Thyroid gland (tissue), 4 donors: Measurements from ENCODE around the gene ZNF507. TPM values are rescaled to one million over a fixed set of nuclear protein-coding genes. Genes with fewer than 3 reads are reported as not detected.
A peak's percentile ranks its signal among the peaks of the same experiment; 100 is the strongest.

Experiments
- DNase-seq, 2 donors: peaks; one replicate each; pipeline ENCODE4 v3.0.0-alpha.2; 2019
- H3K27ac ChIP-seq, 3 donors: fragments of 200-600 bp; sonication (generic); 1 replicate in 2 of 3; 2 replicates in 1 of 3; pipeline ENCODE4 v1.5.1; 2016 to 2019; ENCODE audit warnings: mild to moderate bottlenecking in 1 of 3, moderate library complexity in 1 of 3
- H3K27me3 ChIP-seq: fragments of 200-600 bp; sonication (generic); one replicate; pipeline ENCODE4 v1.5.1; 2019
- H3K36me3 ChIP-seq, 2 donors: fragments of 200-600 bp; sonication (generic); one replicate each; pipeline ENCODE4 v1.5.1; 2016 to 2019
- H3K4me1 ChIP-seq, 2 donors: fragments of 200-600 bp; sonication (generic); one replicate each; pipeline ENCODE4 v1.5.1; 2017 to 2019
- H3K4me3 ChIP-seq, 3 donors: fragments of 200-600 bp; sonication (generic); replicated peaks in 1 of 3; 1 replicate in 2 of 3; 2 replicates in 1 of 3; pipeline ENCODE4 v1.5.1; 2016; ENCODE audit warnings: mild to moderate bottlenecking in 1 of 3
- H3K9me3 ChIP-seq: fragments of 200-600 bp; sonication (generic); one replicate; pipeline ENCODE4 v1.5.1; 2017
- POLR2A ChIP-seq, 2 donors: fragments of 450-650 bp; IDR thresholded peaks; one replicate each; pipeline ENCODE4 v1.6.1; 2017; ENCODE audit warnings: antibody characterized with exemption in 2 of 2, mild to moderate bottlenecking in 2 of 2, moderate library complexity in 1 of 2
- WGBS, 2 donors: methylation state at CpG; one replicate each; pipeline ENCODE4 v1.1.5; 2017; 5-methylcytosine and 5-hydroxymethylcytosine counted together
- intact Hi-C: fragments of 100-400 bp; cut with DNase I; formaldehyde crosslinking; loops from one replicate; pipeline ENCODE4 v1.15.1; 2023
- total RNA-seq, 4 donors: library from RNA; depleted of rRNA; stranded (reverse); fragments of >200 nt; gene quantifications; one replicate each; pipeline ENCODE4 v1.2.3, GENCODE V29; 2016
- TF ChIP-seq, protein P1 (sequence below), 6 experiments: fragments of 200-600 bp in 3 of 6; fragments of 450-650 bp in 3 of 6; sonication (generic) in 3 of 6; IDR thresholded peaks; one replicate each; pipeline ENCODE4 v1.5.1; 2016 to 2019; ENCODE audit warnings: antibody characterized with exemption in 6 of 6, mild to moderate bottlenecking in 2 of 6, inconsistent platforms in 1 of 6, moderate library complexity in 1 of 6

The ZNF507 gene
- total RNA-seq, 4 donors from 2014 or later = 28.6 to 46.9 (median 38.0) TPM

DNA sequence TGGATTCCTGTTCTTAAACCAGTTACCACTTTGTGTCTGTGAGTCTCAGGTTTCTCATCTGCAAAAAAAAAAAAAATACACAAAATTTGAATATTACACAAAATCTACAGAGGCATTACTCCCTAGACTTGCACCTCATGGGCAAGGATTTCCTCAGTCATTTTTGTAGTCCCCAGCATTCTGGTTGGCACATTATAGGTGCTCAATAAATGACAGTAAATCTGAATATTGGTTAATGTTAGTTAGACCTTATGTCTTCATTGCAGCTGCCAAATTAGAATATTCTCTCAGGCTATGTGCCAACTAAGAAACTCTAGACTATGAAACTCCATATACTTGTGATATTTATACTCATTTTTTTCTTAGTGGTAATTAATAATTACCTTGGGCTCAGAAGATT, 2.2 kb downstream of the ZNF507 start:
- intact Hi-C loops = loop anchor here (10.0 kb wide), 1 partner anchor 57 kb away; the partner anchor contains the start of gene DPY19L3
- Histone ChIP-seq H3K27ac (no peak overlapping the region), H3K9me3 (no peaks in the 10 kb centered on the region), H3K4me3 (no peak overlapping the region), H3K36me3 (peaks cover 7 to 9% of the 10 kb centered on the region in 2 donors), H3K27me3 (no peaks in the 10 kb centered on the region), H3K4me1 (peaks cover 35 to 42% of the 10 kb centered on the region in 2 donors)
- TF ChIP-seq POLR2A (IDR thresholded peaks at IDR 0.05) = no peak
- TF ChIP-seq, protein P1, sequence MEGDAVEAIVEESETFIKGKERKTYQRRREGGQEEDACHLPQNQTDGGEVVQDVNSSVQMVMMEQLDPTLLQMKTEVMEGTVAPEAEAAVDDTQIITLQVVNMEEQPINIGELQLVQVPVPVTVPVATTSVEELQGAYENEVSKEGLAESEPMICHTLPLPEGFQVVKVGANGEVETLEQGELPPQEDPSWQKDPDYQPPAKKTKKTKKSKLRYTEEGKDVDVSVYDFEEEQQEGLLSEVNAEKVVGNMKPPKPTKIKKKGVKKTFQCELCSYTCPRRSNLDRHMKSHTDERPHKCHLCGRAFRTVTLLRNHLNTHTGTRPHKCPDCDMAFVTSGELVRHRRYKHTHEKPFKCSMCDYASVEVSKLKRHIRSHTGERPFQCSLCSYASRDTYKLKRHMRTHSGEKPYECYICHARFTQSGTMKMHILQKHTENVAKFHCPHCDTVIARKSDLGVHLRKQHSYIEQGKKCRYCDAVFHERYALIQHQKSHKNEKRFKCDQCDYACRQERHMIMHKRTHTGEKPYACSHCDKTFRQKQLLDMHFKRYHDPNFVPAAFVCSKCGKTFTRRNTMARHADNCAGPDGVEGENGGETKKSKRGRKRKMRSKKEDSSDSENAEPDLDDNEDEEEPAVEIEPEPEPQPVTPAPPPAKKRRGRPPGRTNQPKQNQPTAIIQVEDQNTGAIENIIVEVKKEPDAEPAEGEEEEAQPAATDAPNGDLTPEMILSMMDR (IDR thresholded peaks at IDR 0.05) = no peak
- no peak for DNase-seq

DNA sequence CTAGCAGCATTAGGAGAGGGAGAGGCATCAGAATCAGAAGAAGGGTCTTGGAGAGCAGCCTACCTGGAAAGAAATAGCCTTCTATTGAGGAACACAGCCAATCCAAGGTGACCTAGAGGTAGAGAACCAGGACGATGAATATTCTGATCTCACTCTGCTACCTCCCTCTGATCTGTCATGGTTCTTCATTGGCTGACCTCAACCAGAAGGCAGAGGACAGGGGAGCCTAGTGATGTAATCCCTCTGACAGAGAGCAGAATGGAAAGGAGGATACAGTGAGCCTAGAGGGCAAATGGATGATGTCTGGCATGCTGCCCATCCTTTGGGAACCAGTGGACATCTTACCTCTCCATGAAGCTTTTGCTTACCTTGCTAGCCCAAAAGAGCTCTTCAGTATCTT, 3.6 kb downstream of the ZNF507 start:
- peak overlapping the region in 1 of 3 donors; percentile 36 for H3K27ac ChIP-seq
- no peak overlapping the region for H3K4me3 ChIP-seq
- 74 to 87% methylated on average over 1 of the region's 1 CpG for WGBS, 2 donors
- TF ChIP-seq, protein P1 (IDR thresholded peaks at IDR 0.05) = no peak
- TF ChIP-seq POLR2A (IDR thresholded peaks at IDR 0.05) = no peak
- peaks cover 15 to 21% of the 10 kb centered on the region in 2 donors for H3K36me3 ChIP-seq
- no peaks in the 10 kb centered on the region for H3K9me3 ChIP-seq
- no peak for DNase-seq
- intact Hi-C loops = loop anchor here (10.0 kb wide), 1 partner anchor 56 kb away; the partner anchor contains the start of gene DPY19L3
- H3K4me1 ChIP-seq = peaks cover 35 to 43% of the 10 kb centered on the region in 2 donors
- no peaks in the 10 kb centered on the region for H3K27me3 ChIP-seq

GRCh38 chr19:32349724-32350470, 4.5 kb downstream of the ZNF507 start:
- 94 to 95% methylated on average over 2 of the region's 2 CpGs for WGBS, 2 donors
- intact Hi-C loops = loop anchor here (10.0 kb wide), 1 partner anchor 55 kb away; the partner anchor contains the start of gene DPY19L3

DNA sequence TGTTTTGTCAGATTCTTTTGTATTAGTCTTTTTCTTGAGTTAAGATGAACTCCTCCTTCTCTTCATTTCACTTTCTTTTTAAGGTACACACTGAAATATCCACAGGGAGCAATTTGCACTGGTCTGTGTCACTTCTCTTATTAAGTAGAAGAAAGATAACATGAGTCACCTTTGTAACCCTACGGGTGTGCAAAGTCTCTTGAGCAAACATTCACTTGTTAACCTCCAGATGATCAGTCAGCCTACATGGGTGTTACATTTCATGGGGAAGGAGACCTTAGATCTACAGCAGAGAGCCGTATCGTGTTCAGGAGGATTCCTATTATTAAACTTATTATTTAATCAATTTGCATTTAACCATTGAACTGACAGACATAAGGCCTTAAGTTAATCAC, 5.1 kb downstream of the ZNF507 start:
- 77 to 82% methylated on average over 3 of the region's 3 CpGs for WGBS, 2 donors
- Histone ChIP-seq H3K4me1 (peaks cover 38 to 45% of the 10 kb centered on the region in 2 donors), H3K36me3 (peaks cover 15 to 21% of the 10 kb centered on the region in 2 donors), H3K9me3 (no peaks in the 10 kb centered on the region), H3K27ac (peak overlapping the region; percentile 84 to 92 (median 88)), H3K27me3 (no peaks in the 10 kb centered on the region), H3K4me3 (no peak overlapping the region)
- intact Hi-C loops = no loop called here
- DNase-seq = no peak
- TF ChIP-seq POLR2A (IDR thresholded peaks at IDR 0.05) = no peak
- TF ChIP-seq, protein P1 (IDR thresholded peaks at IDR 0.05) = no peak

More at GRCh38 chr19:32349724-32350470, 4.5 kb downstream of the ZNF507 start:
- H3K9me3 ChIP-seq = no peaks in the 10 kb centered on the region
- H3K36me3 ChIP-seq = peaks cover 15 to 21% of the 10 kb centered on the region in 2 donors
- H3K4me3 ChIP-seq = no peak overlapping the region
- TF ChIP-seq POLR2A (IDR thresholded peaks at IDR 0.05) = no peak
- TF ChIP-seq, protein P1 (IDR thresholded peaks at IDR 0.05) = no peak
- peak overlapping the region; percentile 84 to 92 (median 88) for H3K27ac ChIP-seq
- DNase-seq = no peak
- no peaks in the 10 kb centered on the region for H3K27me3 ChIP-seq
- peaks cover 35 to 43% of the 10 kb centered on the region in 2 donors for H3K4me1 ChIP-seq

GRCh38 chr19:32350987-32351348, 5.6 kb downstream of the ZNF507 start:
- no peaks in the 10 kb centered on the region for H3K27me3 ChIP-seq
- peaks cover 15 to 21% of the 10 kb centered on the region in 2 donors for H3K36me3 ChIP-seq
- H3K4me1 ChIP-seq = peaks cover 43 to 48% of the 10 kb centered on the region in 2 donors
- H3K4me3 ChIP-seq = no peak overlapping the region
- H3K27ac ChIP-seq = peak overlapping the region; percentile 84 to 92 (median 88)
- 79 to 84% methylated on average over 2 of the region's 2 CpGs for WGBS, 2 donors
- TF ChIP-seq POLR2A (IDR thresholded peaks at IDR 0.05) = no peak
- TF ChIP-seq, protein P1 (IDR thresholded peaks at IDR 0.05) = no peak
- intact Hi-C loops = no loop called here
- no peaks in the 10 kb centered on the region for H3K9me3 ChIP-seq
- DNase-seq = no peak
